HepG2 (cell line): ENCODE results near the gene PDLIM5. TPM values are rescaled to one million over a fixed set of nuclear protein-coding genes. Genes with fewer than 3 reads are reported as not detected.

ENCODE experiments used
- ETV6 ChIP-seq: sonication (generic); formaldehyde crosslinking; conservative IDR thresholded peaks from 2 replicates; pipeline ENCODE4 v1.4.0; 2020; ENCODE audit warnings: missing genetic modification reagents
- FOSL2 ChIP-seq: sonication (generic); formaldehyde crosslinking; IDR thresholded peaks from 2 replicates; pipeline ENCODE4 v1.4.0; 2020; ENCODE audit warnings: missing genetic modification reagents
- HDAC2 ChIP-seq: sonication (generic); formaldehyde crosslinking; IDR thresholded peaks from 2 replicates; pipeline ENCODE4 v1.4.0; 2020; ENCODE audit warnings: missing genetic modification reagents
- HNRNPL ChIP-seq: fragments of 200-400 bp; formaldehyde crosslinking; IDR thresholded peaks from 2 replicates; pipeline ENCODE4 v1.6.1; 2017; ENCODE audit warnings: mild to moderate bottlenecking, low read depth, low read length
- HNRNPLL ChIP-seq: fragments of 200-400 bp; formaldehyde crosslinking; IDR thresholded peaks from 2 replicates; pipeline ENCODE4 v1.6.1; 2017; ENCODE audit warnings: mild to moderate bottlenecking, low read depth, low read length; ENCODE audit not compliant: poor library complexity, severe bottlenecking
- MAF1 ChIP-seq: sonication (generic); formaldehyde crosslinking; IDR thresholded peaks from 2 replicates; pipeline ENCODE4 v1.5.0; 2020; ENCODE audit warnings: missing genetic modification reagents, borderline replicate concordance
- PRMT3 ChIP-seq: sonication (generic); formaldehyde crosslinking; IDR thresholded peaks from 2 replicates; pipeline ENCODE4 v1.8.1; 2022; ENCODE audit warnings: low read depth, mild to moderate bottlenecking, moderate library complexity, missing genetic modification reagents, borderline replicate concordance
- RBM39 ChIP-seq: fragments of 200-400 bp; formaldehyde crosslinking; IDR thresholded peaks from one replicate; pipeline ENCODE4 v1.6.1; 2018; ENCODE audit warnings: antibody characterized with exemption, mild to moderate bottlenecking, low read depth, low read length; ENCODE audit not compliant: poor library complexity, severe bottlenecking
- RFXANK ChIP-seq: IDR thresholded peaks from 2 replicates; pipeline ENCODE4 v1.6.1; 2016
- SALL2 ChIP-seq: sonication (generic); formaldehyde crosslinking; IDR thresholded peaks from 2 replicates; pipeline ENCODE4 v1.8.1; 2023; ENCODE audit warnings: mild to moderate bottlenecking, missing genetic modification reagents, inconsistent platforms
- SMAD3 ChIP-seq: sonication (generic); formaldehyde crosslinking; IDR thresholded peaks from 2 replicates; pipeline ENCODE4 v1.4.0; 2020; ENCODE audit warnings: missing genetic modification reagents
- SOX13 ChIP-seq, 3 experiments: fragments of 450-650 bp in 1 of 3; sonication (generic) in 1 of 3; formaldehyde crosslinking in 1 of 3; IDR thresholded peaks in 2 of 3; conservative IDR thresholded peaks in 1 of 3; 2 replicates each; pipeline versions ENCODE4 v1.5.0 to v1.6.1; 2016 to 2020; ENCODE audit warnings: antibody characterized with exemption in 1 of 3, mild to moderate bottlenecking in 1 of 3, missing compliant biosample characterization in 1 of 3, missing genetic modification reagents in 1 of 3, moderate library complexity in 1 of 3
- TEAD3 ChIP-seq: optimal IDR thresholded peaks from 2 replicates; pipeline ENCODE3; 2016; ENCODE audit warnings: borderline replicate concordance
- ZHX2 ChIP-seq, 2 experiments: sonication (generic) in 1 of 2; formaldehyde crosslinking in 1 of 2; IDR thresholded peaks; 2 replicates each; pipeline versions ENCODE4 v1.6.1 to v1.9.0; 2014 to 2022; ENCODE audit warnings: antibody characterized with exemption in 1 of 2, borderline replicate concordance in 1 of 2, inconsistent platforms in 1 of 2, low read depth in 1 of 2, missing genetic modification reagents in 1 of 2
- ZNF136 ChIP-seq: sonication (generic); formaldehyde crosslinking; IDR thresholded peaks from 2 replicates; pipeline ENCODE4 v1.8.1; 2022; ENCODE audit warnings: low read depth, mild to moderate bottlenecking, moderate library complexity, missing genetic modification reagents
- ZNF652 ChIP-seq: IDR thresholded peaks from 2 replicates; pipeline ENCODE4 v1.6.1; 2016; ENCODE audit warnings: low read depth, borderline replicate concordance
- ZNF670 ChIP-seq: sonication (generic); formaldehyde crosslinking; IDR thresholded peaks from 2 replicates; pipeline ENCODE4 v1.8.0; 2022; ENCODE audit warnings: mild to moderate bottlenecking, missing genetic modification reagents, borderline replicate concordance
- polyA plus RNA-seq, 8 experiments: library from polyadenylated mRNA; depleted of rRNA in 3 of 8; stranded (reverse) in 7 of 8; unstranded in 1 of 8; fragments of >200 nt; fragmentation: Illumina TruSeq in 4 of 8; extraction: Trizol in 4 of 8; gene quantifications; 2 replicates each; pipeline versions ENCODE4 v1.2.1 to v1.2.3, GENCODE V29; 2011 to 2016; ENCODE audit warnings: low read depth in 4 of 8, missing spikeins in 1 of 8, mixed read lengths in 1 of 8; ENCODE audit not compliant: insufficient read depth in 1 of 8
- total RNA-seq, 5 experiments: library from RNA; depleted of rRNA; stranded (reverse); fragments of >200 nt; fragmentation: Illumina TruSeq; extraction: Trizol; gene quantifications; 2 replicates each; pipeline ENCODE4 v1.2.3, GENCODE V29; 2016; ENCODE audit warnings: low read depth in 1 of 5
- TF ChIP-seq, protein P1 (sequence below): IDR thresholded peaks from 2 replicates; pipeline ENCODE4 v1.6.1; 2018; ENCODE audit warnings: missing genetic modification reagents

The PDLIM5 gene
- total and polyA plus RNA-seq, 2 of the 13 experiments (the other 11 are each of a cell fraction or from before 2014, with no cell fraction given): 52.8 to 119 TPM

GRCh38 chr4:94564252-94564651 is 112.5 kb downstream of the PDLIM5 start (continued):
- TF ChIP-seq, protein P1, sequence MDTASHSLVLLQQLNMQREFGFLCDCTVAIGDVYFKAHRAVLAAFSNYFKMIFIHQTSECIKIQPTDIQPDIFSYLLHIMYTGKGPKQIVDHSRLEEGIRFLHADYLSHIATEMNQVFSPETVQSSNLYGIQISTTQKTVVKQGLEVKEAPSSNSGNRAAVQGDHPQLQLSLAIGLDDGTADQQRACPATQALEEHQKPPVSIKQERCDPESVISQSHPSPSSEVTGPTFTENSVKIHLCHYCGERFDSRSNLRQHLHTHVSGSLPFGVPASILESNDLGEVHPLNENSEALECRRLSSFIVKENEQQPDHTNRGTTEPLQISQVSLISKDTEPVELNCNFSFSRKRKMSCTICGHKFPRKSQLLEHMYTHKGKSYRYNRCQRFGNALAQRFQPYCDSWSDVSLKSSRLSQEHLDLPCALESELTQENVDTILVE (CRISPR knock-in tag): no peak
- TF ChIP-seq HDAC2 (CRISPR knock-in tag) (peak; percentile 87), HNRNPLL (no peak), SOX13 (IDR thresholded peaks at IDR 0.05) (no peak), SOX13 (CRISPR knock-in tag; conservative IDR thresholded peaks at IDR 0.05 in 1 of 2, IDR thresholded peaks at IDR 0.05 in 1 of 2) (peak in 1 of 2 experiments; percentile 85; a peak in 2 of 4 replicates), PRMT3 (CRISPR knock-in tag) (no peak), ZNF670 (0 out of 2 replicates have a peak, but pooled peaks have one; percentile 69), HNRNPL (no peak), RBM39 (no peak), SALL2 (CRISPR knock-in tag) (0 out of 2 replicates have a peak, but pooled peaks have one; percentile 27), MAF1 (no peak), ZHX2 (IDR thresholded peaks at IDR 0.05; ENCODE audit: low read depth) (no peak), ZHX2 (CRISPR knock-in tag; IDR thresholded peaks at IDR 0.05; ENCODE audit: borderline replicate concordance) (no peak), TEAD3 (CRISPR knock-in tag) (peak; percentile 99), ZNF136 (CRISPR knock-in tag) (no peak), SMAD3 (CRISPR knock-in tag) (peak; percentile 58; the same call in 1 of the 2 replicates), ZNF652 (no peak), FOSL2 (CRISPR knock-in tag) (peak; percentile 50), RFXANK (CRISPR knock-in tag) (peak; percentile 60; the same call in 1 of the 2 replicates), ETV6 (no peak)
